ENCODE data around the gene NIF3L1. TPM values are rescaled to one million over a fixed set of nuclear protein-coding genes. Genes with fewer than 3 reads are reported as not detected.
"Not testable (repeated sequence)": the region's sequence is repeated elsewhere in the genome, so short reads cannot be mapped to it uniquely, and the experiment has no call there.

Gene NIF3L1
- total RNA-seq, 1 donor from 2014 or later: 79.8 TPM

DNA sequence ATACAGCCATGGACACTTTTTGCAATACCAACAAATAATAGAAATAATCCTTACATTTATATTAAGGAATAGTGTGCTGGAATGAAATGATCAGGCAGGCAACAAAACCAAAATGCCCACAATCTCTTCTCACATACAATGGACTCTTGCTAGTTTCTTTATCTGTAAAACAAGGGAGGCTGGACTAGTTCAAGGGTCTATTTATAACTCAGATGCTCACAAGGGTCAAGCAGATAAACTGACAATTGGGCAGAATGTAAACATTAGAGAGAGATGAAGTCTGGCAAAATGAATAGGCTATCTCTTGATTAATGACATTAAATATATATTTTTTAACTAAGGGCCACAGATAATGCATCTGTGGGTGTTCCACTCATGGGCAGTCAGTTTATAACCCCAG is 11.7 kb upstream of the NIF3L1 start:
- Histone ChIP-seq H3K4me3 (no peak overlapping the region), H3K4me2 (no peak overlapping the region), H3K4me1 (no peaks in the 10 kb centered on the region), H3K79me2 (ENCODE audit: low read depth) (no peaks in the 10 kb centered on the region), H4K20me1 (ENCODE audit: low read depth) (no peaks in the 10 kb centered on the region), H3K36me3 (peaks cover 5% of the 10 kb centered on the region), H3F3A (ENCODE audit: low read depth) (no peaks in the 10 kb centered on the region), H2AFZ (replicated peaks) (no peak overlapping the region), H3K27ac (no peak overlapping the region), H3K27me3 (no peaks in the 10 kb centered on the region), H3K9ac (no peak overlapping the region), H3K9me3 (ENCODE audit: low read depth) (no peaks in the 10 kb centered on the region)
- DNase-seq (ENCODE audit: low spot score): no peak
- Mint-ChIP-seq H3K4me3 (no peak overlapping the region), H3K27ac (no peak overlapping the region), H3K9me3 (no peaks in the 10 kb centered on the region), H3K27me3 (ENCODE audit: insufficient read depth, low read depth) (no peaks in the 10 kb centered on the region), H3K36me3 (peaks cover 23% of the 10 kb centered on the region), H3K4me1 (no peaks in the 10 kb centered on the region)
- no peak for TF ChIP-seq EZH2 (IDR thresholded peaks at IDR 0.05)
- TF ChIP-seq EZH2phosphoT487 (IDR thresholded peaks at IDR 0.05): no peak
- TF ChIP-seq, protein P1, sequence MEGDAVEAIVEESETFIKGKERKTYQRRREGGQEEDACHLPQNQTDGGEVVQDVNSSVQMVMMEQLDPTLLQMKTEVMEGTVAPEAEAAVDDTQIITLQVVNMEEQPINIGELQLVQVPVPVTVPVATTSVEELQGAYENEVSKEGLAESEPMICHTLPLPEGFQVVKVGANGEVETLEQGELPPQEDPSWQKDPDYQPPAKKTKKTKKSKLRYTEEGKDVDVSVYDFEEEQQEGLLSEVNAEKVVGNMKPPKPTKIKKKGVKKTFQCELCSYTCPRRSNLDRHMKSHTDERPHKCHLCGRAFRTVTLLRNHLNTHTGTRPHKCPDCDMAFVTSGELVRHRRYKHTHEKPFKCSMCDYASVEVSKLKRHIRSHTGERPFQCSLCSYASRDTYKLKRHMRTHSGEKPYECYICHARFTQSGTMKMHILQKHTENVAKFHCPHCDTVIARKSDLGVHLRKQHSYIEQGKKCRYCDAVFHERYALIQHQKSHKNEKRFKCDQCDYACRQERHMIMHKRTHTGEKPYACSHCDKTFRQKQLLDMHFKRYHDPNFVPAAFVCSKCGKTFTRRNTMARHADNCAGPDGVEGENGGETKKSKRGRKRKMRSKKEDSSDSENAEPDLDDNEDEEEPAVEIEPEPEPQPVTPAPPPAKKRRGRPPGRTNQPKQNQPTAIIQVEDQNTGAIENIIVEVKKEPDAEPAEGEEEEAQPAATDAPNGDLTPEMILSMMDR (IDR thresholded peaks at IDR 0.05): no peak

DNA sequence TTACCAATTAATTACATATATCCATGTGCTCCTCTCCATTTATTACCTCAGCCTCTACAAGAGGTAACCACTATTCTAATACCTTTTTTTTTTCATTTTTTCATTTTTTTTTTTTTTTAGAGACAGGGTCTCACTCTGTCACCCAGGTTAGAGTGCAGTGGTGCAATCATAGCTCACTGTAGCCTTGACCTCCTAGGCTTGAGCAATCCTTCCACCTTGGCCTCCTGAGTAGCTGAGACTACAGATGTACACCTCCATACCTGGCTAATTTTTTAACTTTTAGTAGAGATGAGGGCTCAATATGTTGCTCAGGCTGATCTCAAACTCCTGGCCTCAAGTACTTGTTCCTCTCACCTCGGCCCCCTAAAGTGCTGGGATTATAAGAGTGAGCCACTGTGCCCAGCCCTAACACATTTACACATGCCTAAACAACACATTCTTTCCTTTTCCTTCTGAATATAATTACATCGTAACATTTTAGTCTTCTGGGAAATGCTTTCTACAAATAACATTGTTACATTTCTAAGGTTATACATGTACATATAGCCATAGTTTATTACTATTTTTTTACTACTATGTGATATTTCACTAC is 10.8 kb upstream of the NIF3L1 start:
- H3K27ac Mint-ChIP-seq: no peak overlapping the region
- Histone ChIP-seq H3K9ac (no peak overlapping the region), H3K79me2 (ENCODE audit: low read depth) (no peaks in the 10 kb centered on the region), H3K9me3 (ENCODE audit: low read depth) (no peaks in the 10 kb centered on the region), H2AFZ (replicated peaks) (no peak overlapping the region), H3K4me3 (no peak overlapping the region), H3K36me3 (peaks cover 5% of the 10 kb centered on the region), H3K27ac (no peak overlapping the region), H4K20me1 (ENCODE audit: low read depth) (no peaks in the 10 kb centered on the region), H3K4me1 (no peaks in the 10 kb centered on the region), H3K4me2 (no peak overlapping the region), H3K27me3 (no peaks in the 10 kb centered on the region), H3F3A (ENCODE audit: low read depth) (no peaks in the 10 kb centered on the region)
- DNase-seq (ENCODE audit: low spot score): no peak
- H3K4me1 Mint-ChIP-seq: no peaks in the 10 kb centered on the region
- no peaks in the 10 kb centered on the region for H3K27me3 Mint-ChIP-seq (ENCODE audit: insufficient read depth, low read depth)
- peaks cover 24% of the 10 kb centered on the region for H3K36me3 Mint-ChIP-seq
- TF ChIP-seq EZH2phosphoT487 (IDR thresholded peaks at IDR 0.05) (no peak), EZH2 (IDR thresholded peaks at IDR 0.05) (no peak)
- TF ChIP-seq, protein P1 (IDR thresholded peaks at IDR 0.05): no peak
- H3K9me3 Mint-ChIP-seq: no peaks in the 10 kb centered on the region
- H3K4me3 Mint-ChIP-seq: no peak overlapping the region

DNA sequence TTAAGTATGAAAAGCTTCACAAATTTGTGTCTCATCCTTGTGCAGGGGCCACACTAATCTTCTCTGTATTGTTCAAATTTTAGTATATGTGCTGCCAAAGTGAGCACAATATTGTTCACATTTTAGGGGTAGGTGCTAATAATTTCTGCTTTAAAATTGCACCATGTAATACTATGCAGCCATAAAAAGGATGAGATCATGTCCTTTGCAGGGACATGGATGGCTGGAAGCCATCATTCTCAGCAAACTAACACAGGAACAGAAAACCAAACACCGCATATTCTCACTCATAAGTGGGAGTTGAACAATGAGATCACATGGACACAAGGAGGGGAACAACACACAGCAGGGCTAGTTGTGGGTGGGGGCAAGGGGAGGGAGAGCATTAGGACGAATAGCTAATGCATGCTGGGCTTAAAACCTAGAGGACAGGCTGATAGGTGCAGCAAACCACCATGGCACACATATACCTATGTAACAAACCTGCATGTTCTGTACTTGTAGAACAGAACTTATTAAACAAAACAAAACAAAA is 7.4 kb upstream of the NIF3L1 start:
- H3K36me3 Mint-ChIP-seq: peaks cover 20% of the 10 kb centered on the region

DNA sequence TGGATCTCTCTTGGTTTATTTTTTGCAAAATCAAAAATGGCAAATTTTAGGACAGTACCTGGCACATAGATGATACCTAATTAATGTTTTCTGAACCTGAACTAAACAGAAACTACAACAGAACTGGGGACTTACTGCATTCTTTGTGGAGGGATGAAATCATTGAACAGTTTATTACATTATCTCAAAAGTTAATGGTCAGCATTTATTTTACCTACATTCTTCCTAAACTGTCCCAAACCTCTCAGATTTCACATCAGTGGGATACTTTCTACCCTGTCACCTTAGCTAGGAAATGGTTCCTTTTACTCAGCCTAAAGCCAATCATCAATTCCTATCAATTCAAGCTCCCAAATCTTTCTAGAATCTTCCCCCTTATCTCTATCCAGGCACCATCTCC is 10.3 kb downstream of the NIF3L1 start:
- Histone ChIP-seq H3K4me1 (no peaks in the 10 kb centered on the region), H3K9me3 (ENCODE audit: low read depth) (no peaks in the 10 kb centered on the region), H3K4me3 (no peak overlapping the region), H4K20me1 (ENCODE audit: low read depth) (peaks cover 4% of the 10 kb centered on the region), H3K79me2 (ENCODE audit: low read depth) (no peaks in the 10 kb centered on the region), H3F3A (ENCODE audit: low read depth) (peaks cover 39% of the 10 kb centered on the region), H3K27ac (no peak overlapping the region), H3K36me3 (peaks cover 29% of the 10 kb centered on the region), H2AFZ (replicated peaks) (no peak overlapping the region), H3K4me2 (no peak overlapping the region), H3K9ac (no peak overlapping the region), H3K27me3 (no peaks in the 10 kb centered on the region)
- no peaks in the 10 kb centered on the region for H3K9me3 Mint-ChIP-seq
- H3K36me3 Mint-ChIP-seq: peaks cover 16% of the 10 kb centered on the region
- no peaks in the 10 kb centered on the region for H3K4me1 Mint-ChIP-seq
- H3K27me3 Mint-ChIP-seq (ENCODE audit: insufficient read depth, low read depth): no peaks in the 10 kb centered on the region
- no peak for DNase-seq (ENCODE audit: low spot score)
- TF ChIP-seq EZH2 (IDR thresholded peaks at IDR 0.05) (no peak), EZH2phosphoT487 (IDR thresholded peaks at IDR 0.05) (no peak)
- TF ChIP-seq, protein P1 (IDR thresholded peaks at IDR 0.05): no peak
- H3K4me3 Mint-ChIP-seq: no peak overlapping the region
- no peak overlapping the region for H3K27ac Mint-ChIP-seq

More for the DNA sequence above, 7.4 kb upstream of the NIF3L1 start:
- H3K4me1 Mint-ChIP-seq; H3K9me3 Mint-ChIP-seq; H3F3A ChIP-seq (ENCODE audit: low read depth); H3K27me3 ChIP-seq; H3K9ac ChIP-seq; H3K27ac Mint-ChIP-seq; H3K27me3 Mint-ChIP-seq (ENCODE audit: insufficient read depth, low read depth); H3K4me3 Mint-ChIP-seq; H4K20me1 ChIP-seq (ENCODE audit: low read depth); H3K79me2 ChIP-seq (ENCODE audit: low read depth); H3K27ac ChIP-seq; DNase-seq (ENCODE audit: low spot score); H3K9me3 ChIP-seq (ENCODE audit: low read depth); H3K4me1 ChIP-seq; H3K4me3 ChIP-seq; H2AFZ ChIP-seq (replicated peaks); H3K4me2 ChIP-seq: not testable (repeated sequence)
- peaks cover 10% of the 10 kb centered on the region for H3K36me3 ChIP-seq
